GM12878 (cell line): ENCODE results near the gene B3GNT4.

Experiments
- NR2C2 ChIP-seq: IDR thresholded peaks from 2 replicates; pipeline ENCODE4 v1.6.1; 2011; ENCODE audit warnings: borderline replicate concordance, low read depth; ENCODE audit not compliant: control insufficient read depth, insufficient read length
- YBX1 ChIP-seq: fragments of 450-650 bp; IDR thresholded peaks from 2 replicates; pipeline ENCODE4 v1.6.1; 2016; ENCODE audit warnings: antibody characterized with exemption

- TF ChIP-seq NR2C2 (no peak), YBX1 (no peak)
These were observed 36.8 kb upstream of the B3GNT4 start for GRCh38 chr12:122166422-122167349.
